Body of pancreas (tissue), 4 donors: ENCODE data around the gene INPP5B. TPM values are rescaled to one million over a fixed set of nuclear protein-coding genes. Genes with fewer than 3 reads are reported as not detected.
A peak's percentile ranks its signal among the peaks of the same experiment; 100 is the strongest.

Experiments used
- ATAC-seq: fragments of 150-250 bp; one replicate; pipeline ENCODE4 v1.9.1; 2016
- DNase-seq, 4 donors: peaks; one replicate each; pipeline ENCODE4 v3.0.0-alpha.2; 2019
- H3K27ac ChIP-seq, 4 donors: fragments of 200-600 bp; sonication (generic); 1 replicate in 3 of 4; 2 replicates in 1 of 4; pipeline versions ENCODE4 v1.5.1 to v1.6.1; 2016 to 2019; ENCODE audit warnings: mild to moderate bottlenecking in 1 of 4, mixed read lengths in 1 of 4, moderate library complexity in 1 of 4
- H3K27me3 ChIP-seq, 2 donors: fragments of 200-600 bp; sonication (generic); one replicate each; pipeline ENCODE4 v1.6.0; 2016; ENCODE audit warnings: mild to moderate bottlenecking in 1 of 2
- H3K36me3 ChIP-seq, 2 donors: fragments of 200-600 bp; sonication (generic); replicated peaks in 1 of 2; 2 replicates each; pipeline ENCODE4 v1.5.1; 2016; ENCODE audit warnings: low read depth in 2 of 2; ENCODE audit not compliant: insufficient read depth in 1 of 2
- H3K4me1 ChIP-seq: fragments of 200-600 bp; sonication (generic); one replicate; pipeline ENCODE4 v1.6.0; 2016
- H3K4me3 ChIP-seq, 2 donors: fragments of 200-600 bp; sonication (generic); 1 replicate in 1 of 2; 2 replicates in 1 of 2; pipeline ENCODE4 v1.5.1; 2016 to 2019
- H3K9me3 ChIP-seq, 3 donors: fragments of 200-600 bp; sonication (generic); 1 replicate in 2 of 3; 2 replicates in 1 of 3; pipeline ENCODE4 v1.5.1; 2016
- CTCF ChIP-seq, 7 experiments: fragments of 450-650 bp in 4 of 7; fragments of 200-600 bp in 3 of 7; sonication (generic) in 3 of 7; IDR thresholded peaks; one replicate each; pipeline ENCODE4 v1.5.1; 2016 to 2019; ENCODE audit warnings: antibody characterized with exemption in 7 of 7
- POLR2A ChIP-seq, 3 donors: fragments of 450-650 bp; IDR thresholded peaks; one replicate each; pipeline ENCODE4 v1.6.1; 2016; ENCODE audit warnings: antibody characterized with exemption in 3 of 3, mild to moderate bottlenecking in 2 of 3
- WGBS, 2 donors: methylation state at CpG; one replicate each; pipeline ENCODE4 v1.1.5; 2017; 5-methylcytosine and 5-hydroxymethylcytosine counted together
- intact Hi-C: fragments of 100-400 bp; cut with DNase I; formaldehyde crosslinking; loops from one replicate; pipeline ENCODE4 v1.15.1; 2023
- total RNA-seq, 2 donors: library from RNA; depleted of rRNA; stranded (reverse); fragments of >200 nt; gene quantifications; one replicate each; pipeline ENCODE4 v1.1.0, GENCODE V29; 2016

The INPP5B gene
- total RNA-seq, 2 donors from 2014 or later: 11.5 to 13.5 TPM

- no peak for DNase-seq
- intact Hi-C loops: no loop called here
- no peaks in the 10 kb centered on the region for H3K27me3 ChIP-seq
- no peak for TF ChIP-seq CTCF (IDR thresholded peaks at IDR 0.05)
- no peak for TF ChIP-seq POLR2A (IDR thresholded peaks at IDR 0.05)
- H3K4me3 ChIP-seq: no peak overlapping the region
- H3K27ac ChIP-seq: no peak overlapping the region
- ATAC-seq: no peak
- no peaks in the 10 kb centered on the region for H3K9me3 ChIP-seq
- 70 to 90% methylated on average over 3 of the region's 3 CpGs for WGBS, 2 donors
- H3K4me1 ChIP-seq: peaks cover 5% of the 10 kb centered on the region
- peaks cover 0 to 11% of the 10 kb centered on the region in 2 donors for H3K36me3 ChIP-seq
Observed at GRCh38 chr1:37841652-37842051, 105.2 kb downstream of the INPP5B start.

- no peak for ATAC-seq
- WGBS, 2 donors: 80 to 88% methylated on average over 1 of the region's 1 CpG
- H3K27ac ChIP-seq: no peak overlapping the region
- H3K36me3 ChIP-seq: peaks cover 0 to 13% of the 10 kb centered on the region in 2 donors
- H3K9me3 ChIP-seq: no peaks in the 10 kb centered on the region
- TF ChIP-seq CTCF (IDR thresholded peaks at IDR 0.05) (no peak), POLR2A (IDR thresholded peaks at IDR 0.05) (no peak)
- H3K4me3 ChIP-seq: no peak overlapping the region
- peaks cover 5% of the 10 kb centered on the region for H3K4me1 ChIP-seq
- no peaks in the 10 kb centered on the region for H3K27me3 ChIP-seq
- peak in 1 of 4 donors; percentile 7 for DNase-seq
- intact Hi-C loops: no loop called here
Observed at GRCh38 chr1:37840711-37841110, 106.1 kb downstream of the INPP5B start.

GRCh38 chr1:37839676-37840075, 107.2 kb downstream of the INPP5B start:
- DNase-seq (no peak), ATAC-seq (no peak)
- peaks cover 0 to 20% of the 10 kb centered on the region in 2 donors for H3K36me3 ChIP-seq
- H3K9me3 ChIP-seq: no peaks in the 10 kb centered on the region
- TF ChIP-seq CTCF (IDR thresholded peaks at IDR 0.05): no peak
- no peak for TF ChIP-seq POLR2A (IDR thresholded peaks at IDR 0.05)
- intact Hi-C loops: no loop called here
- no peak overlapping the region for H3K27ac ChIP-seq
- 86 to 93% methylated on average over 8 to 10 of the region's 10 CpGs for WGBS, 2 donors
- no peak overlapping the region for H3K4me3 ChIP-seq
- H3K27me3 ChIP-seq: no peaks in the 10 kb centered on the region
- no peaks in the 10 kb centered on the region for H3K4me1 ChIP-seq

GRCh38 chr1:37836788-37837187, 110.1 kb downstream of the INPP5B start:
- Histone ChIP-seq H3K9me3 (no peaks in the 10 kb centered on the region), H3K4me1 (no peaks in the 10 kb centered on the region), H3K27ac (no peak overlapping the region), H3K36me3 (peaks cover 0 to 27% of the 10 kb centered on the region in 2 donors), H3K27me3 (no peaks in the 10 kb centered on the region), H3K4me3 (no peak overlapping the region)
- WGBS, 2 donors: 57 to 58% methylated on average over 3 of the region's 3 CpGs
- DNase-seq (no peak), ATAC-seq (no peak)
- TF ChIP-seq POLR2A (IDR thresholded peaks at IDR 0.05) (no peak), CTCF (IDR thresholded peaks at IDR 0.05) (no peak)
- intact Hi-C loops: no loop called here

- intact Hi-C loops: no loop called here
- TF ChIP-seq CTCF (IDR thresholded peaks at IDR 0.05) (no peak), POLR2A (IDR thresholded peaks at IDR 0.05) (no peak)
- peaks cover 6 to 19% of the 10 kb centered on the region in 2 donors for H3K36me3 ChIP-seq
- ATAC-seq: no peak
- no peaks in the 10 kb centered on the region for H3K27me3 ChIP-seq
- H3K4me3 ChIP-seq: no peak overlapping the region
- WGBS, 2 donors: 12 to 31% methylated on average over 2 of the region's 2 CpGs
- no peaks in the 10 kb centered on the region for H3K4me1 ChIP-seq
- H3K9me3 ChIP-seq: no peaks in the 10 kb centered on the region
- no peak for DNase-seq
- no peak overlapping the region for H3K27ac ChIP-seq
Observed at GRCh38 chr1:37831809-37832208, 115.0 kb downstream of the INPP5B start.
